HG03565 (cell line): ENCODE results near the gene RNF41.

Experiments
- ATAC-seq: cut with Tn5 transposase; IDR thresholded peaks from one replicate; pipeline ENCODE4 v1.9.1; 2021; ENCODE audit warnings: mild to moderate bottlenecking, moderate library complexity; ENCODE audit not compliant: unreplicated experiment

RNF41 gene

DNA sequence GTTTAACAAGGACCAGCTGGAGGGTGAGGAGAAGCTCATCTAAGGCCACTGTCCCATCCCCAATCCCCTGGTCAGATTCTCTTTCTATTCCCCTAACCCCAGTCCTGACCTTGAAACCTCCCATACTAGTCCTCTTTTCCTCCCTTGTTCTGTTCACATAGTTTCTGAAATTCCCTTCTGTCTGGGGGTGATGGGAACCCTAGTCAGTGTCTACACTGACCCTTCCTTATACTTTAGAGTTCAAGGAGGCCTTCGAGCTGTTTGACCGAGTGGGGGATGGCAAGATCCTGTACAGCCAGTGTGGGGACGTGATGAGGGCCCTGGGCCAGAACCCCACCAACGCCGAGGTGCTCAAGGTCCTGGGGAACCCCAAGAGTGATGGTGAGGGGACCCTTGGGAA is 66.9 kb downstream of the RNF41 start:
- ATAC-seq: no peak

DNA sequence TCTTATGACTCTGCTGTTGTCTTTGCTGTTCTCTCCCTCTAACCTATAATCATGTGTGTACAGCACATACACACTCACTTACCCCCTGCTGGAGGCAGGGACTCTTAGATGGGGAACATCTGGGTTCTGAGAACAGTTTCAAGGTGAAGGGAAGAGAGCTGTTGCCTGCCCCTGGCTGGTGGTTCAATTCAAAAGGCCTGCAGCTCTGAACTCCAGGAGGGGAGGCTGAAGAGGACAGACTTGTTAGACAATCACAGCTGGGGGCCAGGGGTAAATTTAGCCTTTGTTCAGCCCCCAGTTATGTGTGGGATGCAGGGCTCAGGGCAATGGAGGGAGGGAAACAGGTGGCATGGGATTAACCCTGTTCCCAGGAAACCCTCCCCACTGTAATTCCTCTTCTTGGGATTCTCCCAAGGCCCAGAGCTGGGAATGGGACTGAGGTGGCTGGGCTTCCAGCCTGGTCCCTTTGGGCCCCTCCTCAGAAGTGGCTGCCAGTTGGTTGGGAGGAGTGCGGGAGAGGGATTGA is 67.4 kb downstream of the RNF41 start:
- no peak for ATAC-seq

DNA sequence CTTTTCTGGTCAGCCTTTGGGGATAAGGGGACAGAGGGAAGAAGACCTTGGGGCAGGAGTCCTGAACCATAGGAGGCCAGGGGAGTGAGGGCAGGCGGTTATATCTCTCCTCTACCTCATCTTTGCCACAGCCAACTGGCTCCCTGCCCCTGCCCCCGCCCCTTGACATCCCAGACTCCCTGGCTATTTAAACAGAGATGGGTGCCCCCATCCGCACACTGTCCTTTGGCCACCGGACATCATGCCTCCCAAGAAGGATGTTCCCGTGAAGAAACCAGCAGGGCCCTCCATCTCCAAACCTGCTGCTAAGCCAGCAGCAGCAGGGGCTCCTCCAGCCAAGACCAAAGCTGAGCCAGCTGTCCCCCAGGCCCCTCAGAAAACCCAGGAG is 68.0 kb downstream of the RNF41 start:
- ATAC-seq: no peak

DNA sequence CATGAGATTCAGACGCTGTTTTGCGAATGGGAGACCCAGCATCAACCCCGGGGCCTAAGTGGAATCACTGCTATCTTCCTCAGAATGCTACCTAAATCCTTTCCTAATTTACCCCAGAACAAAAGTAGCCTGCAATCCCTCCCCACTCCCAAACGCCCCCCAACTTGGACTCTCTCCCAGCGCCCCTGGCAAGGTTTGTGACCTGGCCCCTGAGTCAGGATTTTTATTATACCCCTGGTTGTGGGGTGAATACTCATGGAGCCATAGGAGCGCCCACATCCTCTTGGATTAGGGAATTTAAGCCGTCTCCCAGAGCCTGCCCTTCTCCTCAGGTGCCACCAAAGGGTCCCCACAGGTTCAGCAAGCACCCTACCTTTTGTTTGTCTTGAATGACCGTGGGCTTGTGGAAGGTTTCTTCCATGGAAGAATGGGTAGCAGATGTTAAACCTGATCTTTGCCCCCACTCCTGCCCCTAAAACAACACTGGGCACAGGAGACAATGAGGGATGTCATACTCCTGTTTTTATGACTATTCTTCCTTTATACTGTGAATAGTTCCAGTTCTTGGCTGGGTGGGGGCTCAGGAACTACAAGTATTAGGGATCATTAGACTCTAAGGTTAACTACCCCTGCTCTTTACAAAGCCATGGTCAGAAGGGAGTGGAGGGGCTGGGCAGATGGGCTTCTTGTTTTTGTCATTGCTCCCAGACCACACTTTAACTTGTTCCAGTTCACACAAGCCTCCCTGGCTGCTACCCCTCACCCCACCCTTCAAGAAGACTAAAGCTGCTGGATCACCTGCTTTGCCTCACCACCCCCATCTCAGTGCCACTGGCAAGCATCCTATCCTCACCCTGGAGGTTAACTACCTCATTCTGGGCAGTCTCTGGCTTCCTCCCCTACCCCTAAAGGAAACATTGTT is 68.7 kb downstream of the RNF41 start:
- ATAC-seq: no peak
